ENCODE data around the gene MMD2.

The MMD2 gene

DNA sequence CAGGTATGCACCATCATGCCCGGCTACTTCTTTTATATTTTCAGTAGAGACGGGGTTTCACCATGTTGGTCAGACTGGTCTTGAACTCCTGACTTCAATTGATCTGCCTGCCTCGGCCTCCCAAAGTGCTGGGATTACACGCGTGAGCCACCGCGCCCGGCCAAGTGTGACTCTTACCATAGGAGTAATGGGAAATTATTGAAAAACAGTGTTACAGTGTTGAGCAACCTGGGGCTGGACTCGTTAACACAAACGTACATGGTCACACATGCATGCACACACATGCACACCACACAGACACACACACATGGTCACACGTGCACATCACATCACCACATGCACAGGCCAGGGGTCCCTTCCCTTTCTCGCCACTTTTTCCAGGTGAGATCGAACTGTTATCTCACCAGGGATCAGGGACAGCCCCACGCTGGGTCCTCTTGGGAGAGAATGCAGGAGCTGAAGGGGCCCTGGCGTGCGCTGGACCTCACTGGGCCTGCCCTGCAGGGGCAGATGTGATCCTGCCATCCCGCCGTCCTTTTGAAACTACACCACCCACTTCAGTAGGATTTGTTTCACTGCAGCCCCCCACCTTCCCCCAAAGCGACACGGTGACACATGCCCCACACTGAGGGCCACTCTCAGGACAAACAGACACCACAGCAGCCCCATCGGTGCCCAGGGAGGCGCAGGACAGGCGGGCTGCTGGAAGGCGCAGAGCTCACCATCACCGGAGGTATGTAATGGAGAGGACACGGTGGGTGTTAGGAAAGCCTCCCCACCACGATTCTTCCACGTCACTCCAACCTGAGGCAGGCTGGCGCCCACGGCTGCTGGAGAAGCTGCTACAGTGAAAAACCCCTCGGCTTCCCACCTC, 85.7 kb downstream of the MMD2 start:
- TF ChIP-seq, protein P1, sequence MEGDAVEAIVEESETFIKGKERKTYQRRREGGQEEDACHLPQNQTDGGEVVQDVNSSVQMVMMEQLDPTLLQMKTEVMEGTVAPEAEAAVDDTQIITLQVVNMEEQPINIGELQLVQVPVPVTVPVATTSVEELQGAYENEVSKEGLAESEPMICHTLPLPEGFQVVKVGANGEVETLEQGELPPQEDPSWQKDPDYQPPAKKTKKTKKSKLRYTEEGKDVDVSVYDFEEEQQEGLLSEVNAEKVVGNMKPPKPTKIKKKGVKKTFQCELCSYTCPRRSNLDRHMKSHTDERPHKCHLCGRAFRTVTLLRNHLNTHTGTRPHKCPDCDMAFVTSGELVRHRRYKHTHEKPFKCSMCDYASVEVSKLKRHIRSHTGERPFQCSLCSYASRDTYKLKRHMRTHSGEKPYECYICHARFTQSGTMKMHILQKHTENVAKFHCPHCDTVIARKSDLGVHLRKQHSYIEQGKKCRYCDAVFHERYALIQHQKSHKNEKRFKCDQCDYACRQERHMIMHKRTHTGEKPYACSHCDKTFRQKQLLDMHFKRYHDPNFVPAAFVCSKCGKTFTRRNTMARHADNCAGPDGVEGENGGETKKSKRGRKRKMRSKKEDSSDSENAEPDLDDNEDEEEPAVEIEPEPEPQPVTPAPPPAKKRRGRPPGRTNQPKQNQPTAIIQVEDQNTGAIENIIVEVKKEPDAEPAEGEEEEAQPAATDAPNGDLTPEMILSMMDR (IDR thresholded peaks at IDR 0.05; ENCODE audit: low read depth, low read length): no peak
- no peak for DNase-seq (ENCODE audit: extremely low read depth, low read depth)

DNA sequence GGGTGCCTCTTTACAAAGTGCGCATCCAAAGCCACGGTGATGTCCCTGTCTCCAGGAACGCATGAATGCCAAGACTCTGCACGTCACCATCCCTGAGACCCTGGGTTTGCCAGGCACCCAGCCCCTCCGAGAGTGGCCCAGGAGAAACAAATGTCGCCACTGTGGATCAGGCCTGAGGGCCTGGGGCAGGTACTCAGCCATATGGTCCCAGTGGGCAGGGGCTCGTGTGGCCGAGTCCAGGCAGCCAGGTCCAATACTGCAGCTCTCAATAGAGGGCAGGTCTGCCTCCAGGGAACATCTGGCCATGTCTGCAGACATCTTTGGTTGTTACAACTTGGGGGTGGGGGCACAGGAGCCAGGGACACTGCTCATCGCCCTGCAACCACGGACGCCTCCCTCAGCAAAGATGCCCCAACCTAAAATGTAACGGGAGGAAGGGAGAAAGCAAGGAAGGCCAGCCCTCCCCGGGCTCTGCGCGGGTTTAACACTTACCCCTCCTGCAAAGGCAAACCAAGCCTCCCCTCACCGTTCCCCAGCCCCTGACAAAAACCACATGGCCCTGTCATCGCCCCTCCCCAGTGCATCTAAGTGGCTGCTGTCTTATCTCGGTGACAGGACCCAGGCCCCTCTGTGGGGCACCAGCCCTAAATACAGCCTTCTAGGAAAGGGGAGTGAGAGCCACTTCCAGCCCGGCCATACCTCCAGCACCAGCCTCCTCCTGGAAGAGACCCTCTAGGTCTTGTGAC, 86.9 kb downstream of the MMD2 start:
- no peak for DNase-seq (ENCODE audit: extremely low read depth, low read depth)
- TF ChIP-seq, protein P1 (IDR thresholded peaks at IDR 0.05; ENCODE audit: low read depth, low read length): no peak

DNA sequence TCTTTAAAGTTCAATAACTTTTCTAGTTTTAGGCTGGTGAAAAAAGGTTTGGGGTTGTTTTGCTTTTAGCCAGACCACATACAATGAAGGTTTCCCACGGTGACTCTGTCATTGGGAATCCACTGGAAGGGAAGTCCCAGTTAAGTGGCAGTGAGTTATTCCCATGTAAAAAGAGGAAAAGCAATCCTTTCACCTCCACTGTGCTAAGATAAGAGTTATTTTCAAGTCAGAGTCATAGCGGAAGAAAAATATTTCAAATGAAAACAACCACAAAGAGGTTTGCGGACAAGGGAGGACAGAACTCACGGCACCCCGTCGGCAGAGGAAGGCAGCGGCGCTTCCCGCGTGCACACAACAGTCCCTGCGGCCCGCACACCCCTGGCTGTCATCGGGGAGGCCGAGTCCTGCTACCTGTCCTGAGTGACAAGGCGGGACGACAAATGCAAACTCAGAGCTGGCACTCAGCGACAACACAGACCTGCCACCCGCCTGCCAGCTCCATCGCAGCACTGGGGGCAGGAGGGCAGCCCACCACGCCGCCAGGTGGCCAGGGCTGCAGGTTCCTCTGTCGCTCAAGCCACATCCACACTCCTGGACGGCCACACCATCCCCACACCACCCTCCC, 87.8 kb downstream of the MMD2 start:
- TF ChIP-seq, protein P1 (IDR thresholded peaks at IDR 0.05; ENCODE audit: low read depth, low read length): no peak

DNA sequence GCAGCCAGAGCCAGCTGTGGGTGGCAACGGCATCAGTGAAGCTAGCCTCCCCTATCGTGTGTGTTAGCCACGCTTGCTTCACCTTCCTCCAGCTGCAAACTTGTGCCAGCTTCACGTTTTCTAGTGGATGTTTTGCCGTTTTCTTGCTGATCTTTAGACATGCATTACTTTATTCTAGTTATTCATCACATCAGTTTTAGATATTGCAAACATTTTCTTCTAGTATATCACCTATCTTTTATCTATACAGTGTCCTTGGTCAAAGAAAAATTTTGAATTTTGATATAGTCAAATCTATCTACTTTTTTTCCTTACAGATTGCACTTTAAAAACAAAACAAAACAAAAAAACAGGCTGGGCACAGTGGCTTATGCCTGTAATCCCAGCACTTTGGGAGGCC, 90.5 kb downstream of the MMD2 start:
- no peak for DNase-seq (ENCODE audit: extremely low read depth, low read depth)
- TF ChIP-seq, protein P1 (IDR thresholded peaks at IDR 0.05; ENCODE audit: low read depth, low read length): no peak

More for the DNA sequence above, 87.8 kb downstream of the MMD2 start:
- DNase-seq (ENCODE audit: extremely low read depth, low read depth): no peak

DNA sequence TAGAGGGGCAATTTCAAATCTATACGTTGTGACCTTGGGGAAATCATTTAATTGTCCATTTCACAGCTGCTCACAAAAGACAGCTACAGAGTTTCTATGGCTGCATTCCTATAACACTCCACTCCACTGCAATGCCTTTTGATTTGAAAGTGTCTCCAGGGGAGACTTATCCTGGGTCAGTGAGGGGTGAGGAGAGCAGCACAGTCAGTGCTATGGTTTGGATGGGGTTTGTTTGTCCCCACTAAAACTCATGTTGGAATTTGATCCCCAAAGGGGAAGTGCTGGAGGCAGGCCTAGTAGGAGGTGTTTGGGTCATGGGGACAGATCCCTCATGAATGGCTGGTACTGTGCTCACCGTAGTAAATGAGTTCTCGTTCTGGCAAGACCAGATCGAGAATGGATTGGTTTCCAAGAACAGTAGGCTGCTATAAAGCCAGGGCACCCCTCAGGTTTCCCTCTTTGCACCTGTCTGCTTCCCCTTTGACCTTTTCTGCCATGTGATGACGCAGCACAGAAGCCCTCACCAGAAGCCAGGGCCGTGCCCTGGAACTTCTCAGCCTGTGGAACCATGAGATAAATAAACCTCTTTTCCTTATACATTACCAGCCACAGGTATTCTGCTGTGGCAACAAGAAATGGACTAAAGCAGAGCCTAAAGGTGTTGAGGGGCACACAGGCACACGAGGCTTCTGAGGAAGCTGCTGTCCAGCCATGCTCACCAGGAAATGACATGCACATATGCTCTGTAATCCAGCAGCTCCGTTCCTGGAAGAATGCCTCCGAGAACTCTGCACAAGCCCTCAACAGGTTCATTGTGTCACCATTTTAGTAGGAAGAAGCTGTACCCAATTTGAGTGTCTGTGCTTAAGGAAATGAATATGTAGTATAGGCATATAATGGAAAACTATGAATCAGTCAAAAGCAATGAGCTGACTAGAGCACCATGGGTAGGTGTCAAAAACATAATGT, 92.2 kb downstream of the MMD2 start:
- TF ChIP-seq, protein P1 (IDR thresholded peaks at IDR 0.05; ENCODE audit: low read depth, low read length): no peak
- DNase-seq (ENCODE audit: extremely low read depth, low read depth): no peak

DNA sequence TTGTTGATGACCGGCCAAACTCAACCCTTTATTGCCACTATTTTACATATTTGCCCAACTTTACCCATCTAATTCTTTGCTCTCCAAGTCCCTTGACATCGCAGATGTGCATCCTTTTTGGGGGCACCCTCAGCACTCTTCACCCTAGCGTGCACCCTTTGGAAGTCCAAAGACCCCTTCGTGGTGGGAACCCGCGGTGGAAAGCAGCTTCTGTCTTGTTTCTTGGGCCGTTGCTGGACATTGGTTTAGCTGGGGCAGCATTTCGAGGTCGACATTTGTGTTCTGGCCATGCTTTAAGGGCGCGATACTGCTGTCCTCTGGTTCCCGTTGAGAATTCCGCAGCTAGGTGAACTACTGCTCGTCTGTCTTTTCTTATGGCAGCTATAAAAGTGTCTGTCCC, 96.8 kb downstream of the MMD2 start:
- TF ChIP-seq, protein P1 (IDR thresholded peaks at IDR 0.05; ENCODE audit: low read depth, low read length): no peak
- DNase-seq (ENCODE audit: extremely low read depth, low read depth): no peak
